Upper lobe of left lung (tissue), 6 donors: ENCODE results near the gene OXA1L. TPM values are rescaled to one million over a fixed set of nuclear protein-coding genes. Genes with fewer than 3 reads are reported as not detected.
"Not testable (repeated sequence)": the region's sequence is repeated elsewhere in the genome, so short reads cannot be mapped to it uniquely, and the experiment has no call there.

Experiments
- ATAC-seq, 2 donors: fragments of 200-7000 bp; cut with Tn5 transposase; one replicate each; pipeline ENCODE4 v1.9.1; 2022; ENCODE audit warnings: mild to moderate bottlenecking in 2 of 2, moderate library complexity in 2 of 2; ENCODE audit not compliant: low FRiP score in 2 of 2
- DNase-seq, 2 donors: peaks; one replicate each; pipeline ENCODE4 v3.0.0-alpha.2; 2019 to 2020
- H3K27ac ChIP-seq, 4 donors: fragments of 200-600 bp; sonication (generic); one replicate each; pipeline ENCODE4 v1.5.1; 2016 to 2019
- H3K27me3 ChIP-seq, 4 donors: fragments of 200-600 bp; sonication (generic); one replicate each; pipeline ENCODE4 v1.5.1; 2017 to 2019
- H3K36me3 ChIP-seq, 4 donors: fragments of 200-600 bp; sonication (generic); one replicate each; pipeline ENCODE4 v1.5.1; 2016 to 2019
- H3K4me1 ChIP-seq, 4 donors: fragments of 200-600 bp; sonication (generic); one replicate each; pipeline ENCODE4 v1.5.1; 2018 to 2019
- H3K4me3 ChIP-seq, 4 donors: fragments of 200-600 bp; sonication (generic); one replicate each; pipeline ENCODE4 v1.5.1; 2017 to 2019; ENCODE audit warnings: mild to moderate bottlenecking in 2 of 4, moderate library complexity in 1 of 4
- H3K9me3 ChIP-seq, 4 donors: fragments of 200-600 bp; sonication (generic); one replicate each; pipeline ENCODE4 v1.5.1; 2018 to 2019
- CTCF ChIP-seq, 6 experiments: fragments of 450-650 bp in 4 of 6; fragments of 200-600 bp in 2 of 6; sonication (generic) in 2 of 6; IDR thresholded peaks; one replicate each; pipeline ENCODE4 v1.5.1; 2016 to 2019; ENCODE audit warnings: antibody characterized with exemption in 6 of 6
- EP300 ChIP-seq, 4 donors: sonication (generic); formaldehyde crosslinking; IDR thresholded peaks; one replicate each; pipeline ENCODE4 v1.5.1; 2017; ENCODE audit warnings: antibody characterized with exemption in 4 of 4, control low read depth in 2 of 4
- POLR2A ChIP-seq, 4 donors: fragments of 450-650 bp; IDR thresholded peaks; one replicate each; pipeline ENCODE4 v1.5.1; 2016 to 2017; ENCODE audit warnings: antibody characterized with exemption in 4 of 4, mild to moderate bottlenecking in 2 of 4
- POLR2AphosphoS5 ChIP-seq, 2 donors: sonication (generic); formaldehyde crosslinking; IDR thresholded peaks; one replicate each; pipeline ENCODE4 v1.5.1; 2017; ENCODE audit warnings: antibody characterized with exemption in 2 of 2
- WGBS, 2 donors: methylation state at CpG; one replicate each; pipeline ENCODE4 v1.1.5; 2017 to 2018; 5-methylcytosine and 5-hydroxymethylcytosine counted together
- total RNA-seq, 6 donors: library from RNA; depleted of rRNA in 4 of 6; stranded (reverse); fragments of >200 nt in 4 of 6; gene quantifications; one replicate each; pipeline versions ENCODE4 v1.1.0 to v1.2.1, GENCODE V29; 2016 to 2021
- donor health status: DM: no; HTN: no; CAD: no; lungs with moderate emphysema.
- donor health status: DM: no; HTN: yes; CAD: no; lungs with severe emphysema.

OXA1L gene
- total RNA-seq, 6 donors from 2014 or later, result 54.9 to 137 (median 79.2) TPM

GRCh38 chr14:22802860-22803686, 36.6 kb downstream of the OXA1L start:
- WGBS, 2 donors, result 77 to 90% methylated on average over 12 of the region's 12 CpGs
- Histone ChIP-seq H3K9me3 (no peaks in the 10 kb centered on the region), H3K27me3 (no peaks in the 10 kb centered on the region), H3K27ac (no peak overlapping the region), H3K4me1 (peaks cover 0 to 12% (median 3%) of the 10 kb centered on the region in 4 donors), H3K4me3 (no peak overlapping the region), H3K36me3 (no peaks in the 10 kb centered on the region)
- ATAC-seq, result no peak
- TF ChIP-seq CTCF (IDR thresholded peaks at IDR 0.05), result no peak
- no peak for TF ChIP-seq POLR2A (IDR thresholded peaks at IDR 0.05)
- no peak for TF ChIP-seq EP300 (IDR thresholded peaks at IDR 0.05)
- TF ChIP-seq POLR2AphosphoS5 (IDR thresholded peaks at IDR 0.05), result no peak
- DNase-seq, result no peak

- Histone ChIP-seq H3K9me3 (no peaks in the 10 kb centered on the region), H3K27me3 (no peaks in the 10 kb centered on the region), H3K27ac (no peak overlapping the region), H3K36me3 (no peaks in the 10 kb centered on the region), H3K4me3 (no peak overlapping the region), H3K4me1 (peaks cover 0 to 6% (median 3%) of the 10 kb centered on the region in 4 donors)
- ATAC-seq, result no peak
- WGBS, 2 donors, result 89 to 92% methylated on average over 3 of the region's 3 CpGs
- TF ChIP-seq POLR2A (IDR thresholded peaks at IDR 0.05) (no peak), EP300 (IDR thresholded peaks at IDR 0.05) (no peak), POLR2AphosphoS5 (IDR thresholded peaks at IDR 0.05) (no peak), CTCF (IDR thresholded peaks at IDR 0.05) (no peak)
- DNase-seq, result no peak
Observed at GRCh38 chr14:22803687-22803974, 37.1 kb downstream of the OXA1L start.

GRCh38 chr14:22805235-22805634, 38.7 kb downstream of the OXA1L start:
- ATAC-seq, H3K27ac ChIP-seq, DNase-seq, H3K27me3 ChIP-seq, H3K4me3 ChIP-seq, H3K4me1 ChIP-seq, H3K36me3 ChIP-seq, H3K9me3 ChIP-seq: not testable (repeated sequence)
- WGBS, 2 donors, result 92 to 96% methylated on average over 4 of the region's 4 CpGs

GRCh38 chr14:22807432-22808087, 41.1 kb downstream of the OXA1L start:
- no peak for DNase-seq

More at GRCh38 chr14:22807432-22808087, 41.1 kb downstream of the OXA1L start:
- Histone ChIP-seq H3K36me3 (no peaks in the 10 kb centered on the region), H3K4me1 (peaks cover 0 to 4% (median 0%) of the 10 kb centered on the region in 4 donors), H3K9me3 (no peaks in the 10 kb centered on the region), H3K4me3 (no peak overlapping the region), H3K27me3 (no peaks in the 10 kb centered on the region), H3K27ac (no peak overlapping the region)
- peak in 1 of 2 donors; percentile 24 for ATAC-seq
- no peak for TF ChIP-seq POLR2A (IDR thresholded peaks at IDR 0.05)
- TF ChIP-seq EP300 (IDR thresholded peaks at IDR 0.05), result peak in 1 of 4 donors; percentile 31
- no peak for TF ChIP-seq CTCF (IDR thresholded peaks at IDR 0.05)
- no peak for TF ChIP-seq POLR2AphosphoS5 (IDR thresholded peaks at IDR 0.05)
- WGBS, 2 donors, result 78 to 81% methylated on average over 13 of the region's 13 CpGs
